ENCODE measurements around the gene ADAD2. TPM values are rescaled to one million over a fixed set of nuclear protein-coding genes. Genes with fewer than 3 reads are reported as not detected.
A peak's percentile ranks its signal among the peaks of the same experiment; 100 is the strongest.

The ADAD2 gene
- total and polyA plus RNA-seq, 2 of the 4 experiments (the other 2 are of a cell fraction) = not detected

DNA sequence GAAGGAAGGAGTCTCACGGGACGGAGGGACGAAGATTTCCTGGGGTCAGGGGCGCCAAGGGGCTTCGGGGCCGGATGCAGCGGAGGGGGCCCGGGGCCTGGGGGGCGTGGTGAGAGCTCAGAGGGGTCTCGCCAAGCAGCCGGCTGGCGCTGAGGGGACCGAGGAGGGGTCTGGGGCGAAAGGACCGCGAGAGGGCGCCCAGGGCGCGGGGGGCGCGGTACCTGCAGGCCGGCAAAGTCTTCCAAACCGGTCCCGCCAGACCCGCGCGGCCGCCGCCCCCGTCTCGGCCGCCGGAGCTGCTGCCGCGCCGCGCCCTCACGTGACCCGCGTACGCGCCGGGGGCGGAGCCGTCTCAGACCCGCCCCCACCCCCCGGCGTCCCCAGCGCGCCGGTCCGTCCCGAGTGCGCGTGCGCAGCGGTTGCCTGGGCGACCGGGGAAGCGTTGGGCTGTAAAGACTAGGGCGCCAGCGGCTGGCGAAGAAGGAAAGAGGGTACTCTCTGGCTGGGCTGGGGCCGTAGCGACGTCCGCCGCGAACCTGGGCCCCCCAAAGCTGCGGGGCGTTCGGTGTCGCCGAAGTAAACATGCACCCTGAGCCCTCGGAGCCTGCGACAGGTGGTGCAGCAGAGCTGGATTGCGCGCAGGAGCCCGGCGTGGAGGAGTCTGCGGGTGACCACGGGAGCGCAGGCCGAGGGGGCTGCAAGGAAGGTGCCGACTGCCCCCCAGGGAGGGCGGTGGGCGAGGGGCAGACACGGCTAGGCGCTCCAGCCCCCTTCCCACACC, 45.9 kb upstream of the ADAD2 start, which contains the start of the genes DNAAF1 and HSDL1:
TSS of gene DNAAF1 (plus strand) at position 450 of the 781 bp plus-strand sequence. CDS start at position 583, 133 bp downstream.
TSS of gene HSDL1 (minus strand) at position 319 of the 781 bp plus-strand sequence. CDS start 13,856 bp downstream, outside the sequence.
- dilution Hi-C loops (cut with HindIII; ENCODE audit: low sequenced_read_pairs, unreplicated experiment) (no loop called here), intact Hi-C loops (cut with micrococcal nuclease) (no loop called here), in situ Hi-C loops (cut with MboI; ENCODE audit: low sequenced_read_pairs) (no loop called here)
- no TSS peak for BruUV-seq (replicated peaks)
- no peak for TF ChIP-seq MAFK (IDR thresholded peaks at IDR 0.05; ENCODE audit: low read depth, low read length)
- no peak for TF ChIP-seq SMC3 (IDR thresholded peaks at IDR 0.05; ENCODE audit: low read depth, low read length)
- TF ChIP-seq USF2 (IDR thresholded peaks at IDR 0.05; ENCODE audit: low read depth, low read length) = peak; percentile 98
- TF ChIP-seq BHLHE40 (IDR thresholded peaks at IDR 0.05; ENCODE audit: low read depth, low read length) = peak; percentile 94
- TF ChIP-seq MXI1 (IDR thresholded peaks at IDR 0.05; ENCODE audit: borderline replicate concordance, low read depth, low read length) = 0 out of 2 replicates have a peak, but pooled peaks have one; percentile 65
- no peak for TF ChIP-seq RFX5 (IDR thresholded peaks at IDR 0.05; ENCODE audit: low read depth, low read length)
- TF ChIP-seq POLR2A (IDR thresholded peaks at IDR 0.05; ENCODE audit: low read depth, low read length) = no peak
- no peak for TF ChIP-seq RAD21 (IDR thresholded peaks at IDR 0.05; ENCODE audit: low read length)
- TF ChIP-seq CHD1 (IDR thresholded peaks at IDR 0.05; ENCODE audit: low read depth, low read length) = no peak
- no peak for TF ChIP-seq FOS (IDR thresholded peaks at IDR 0.05; ENCODE audit: low read depth, low read length)
- TF ChIP-seq, protein P1, sequence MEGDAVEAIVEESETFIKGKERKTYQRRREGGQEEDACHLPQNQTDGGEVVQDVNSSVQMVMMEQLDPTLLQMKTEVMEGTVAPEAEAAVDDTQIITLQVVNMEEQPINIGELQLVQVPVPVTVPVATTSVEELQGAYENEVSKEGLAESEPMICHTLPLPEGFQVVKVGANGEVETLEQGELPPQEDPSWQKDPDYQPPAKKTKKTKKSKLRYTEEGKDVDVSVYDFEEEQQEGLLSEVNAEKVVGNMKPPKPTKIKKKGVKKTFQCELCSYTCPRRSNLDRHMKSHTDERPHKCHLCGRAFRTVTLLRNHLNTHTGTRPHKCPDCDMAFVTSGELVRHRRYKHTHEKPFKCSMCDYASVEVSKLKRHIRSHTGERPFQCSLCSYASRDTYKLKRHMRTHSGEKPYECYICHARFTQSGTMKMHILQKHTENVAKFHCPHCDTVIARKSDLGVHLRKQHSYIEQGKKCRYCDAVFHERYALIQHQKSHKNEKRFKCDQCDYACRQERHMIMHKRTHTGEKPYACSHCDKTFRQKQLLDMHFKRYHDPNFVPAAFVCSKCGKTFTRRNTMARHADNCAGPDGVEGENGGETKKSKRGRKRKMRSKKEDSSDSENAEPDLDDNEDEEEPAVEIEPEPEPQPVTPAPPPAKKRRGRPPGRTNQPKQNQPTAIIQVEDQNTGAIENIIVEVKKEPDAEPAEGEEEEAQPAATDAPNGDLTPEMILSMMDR (conservative IDR thresholded peaks at IDR 0.05; ENCODE audit: low read depth, low read length) = no peak; the same call in 1 of the 2 replicates
- TF ChIP-seq RCOR1 (IDR thresholded peaks at IDR 0.05; ENCODE audit: insufficient replicate concordance, low read length) = no peak
- TF ChIP-seq MAZ (IDR thresholded peaks at IDR 0.05; ENCODE audit: borderline replicate concordance, low read depth, low read length) = peak; percentile 70; the same call in 1 of the 2 replicates
- Histone ChIP-seq H4K8ac (ENCODE audit: low read depth in 2 of 2, low read length in 2 of 2) (peak within 1 kb of the TSS in 1 of 2 experiments; percentile 38; a peak in 1 of 4 replicates), H2AK9ac (replicated peaks; ENCODE audit: low read depth, low read length, poor library complexity) (peak within 1 kb of the TSS; percentile 12), H3K36me3 (ENCODE audit: control insufficient read depth, insufficient read depth, low read length) (no peaks in the 10 kb centered on the region), H3K4me3 (ENCODE audit: insufficient read depth, low read depth, low read length) (peak within 1 kb of the TSS; percentile 99), H4K91ac (ENCODE audit: insufficient read depth, low read depth, low read length) (no peak within 1 kb of the TSS; the same call in 1 of the 2 replicates), H3K79me1 (ENCODE audit: low read depth in 1 of 2, low read length in 2 of 2) (peaks cover 8 to 33% of the 10 kb centered on the region in 2 experiments; a peak in 3 of 4 replicates), H3K27ac (ENCODE audit: insufficient read depth, low read length) (peak within 1 kb of the TSS; percentile 44), H4K5ac (ENCODE audit: low read depth, low read length) (peak within 1 kb of the TSS; percentile 49), H3K4ac (ENCODE audit: low read depth, low read length) (peak within 1 kb of the TSS; percentile 67; the same call in 1 of the 2 replicates), H3K9me1 (ENCODE audit: insufficient read depth, low read length) (0 out of 2 replicates have a peak, but pooled peaks cover 3% of the 10 kb centered on the region), H2BK120ac (ENCODE audit: low read depth, low read length) (no peak within 1 kb of the TSS), H3K9ac (ENCODE audit: low read depth, low read length) (peak within 1 kb of the TSS; percentile 75), H3K4me2 (ENCODE audit: low read depth, low read length) (peak within 1 kb of the TSS; percentile 98), H2BK5ac (ENCODE audit: low read depth, low read length, poor library complexity, severe bottlenecking) (no peak within 1 kb of the TSS), H3K9me3 (ENCODE audit: control insufficient read depth, insufficient read depth, low read length) (no peaks in the 10 kb centered on the region), H2AFZ (replicated peaks; ENCODE audit: low read length, poor library complexity) (peak within 1 kb of the TSS; percentile 95), H3K4me1 (ENCODE audit: control insufficient read depth, insufficient read depth, low read length) (peaks cover 2% of the 10 kb centered on the region; the same call in 1 of the 2 replicates), H3K56ac (ENCODE audit: extremely low read depth, insufficient read depth, low read length) (peak within 1 kb of the TSS; percentile 61), H3K14ac (replicated peaks; ENCODE audit: low read depth, low read length) (no peak within 1 kb of the TSS; the same call in 1 of the 2 replicates), H2BK15ac (ENCODE audit: low read depth, low read length) (no peak within 1 kb of the TSS), H2AK5ac (ENCODE audit: low read depth, low read length) (no peak within 1 kb of the TSS), H2BK20ac (ENCODE audit: low read depth, low read length) (no peak within 1 kb of the TSS), H3K23ac (ENCODE audit: low read depth, low read length) (peak within 1 kb of the TSS; percentile 92), H4K20me1 (ENCODE audit: insufficient read depth, low read length) (peaks cover 5% of the 10 kb centered on the region; the same call in 1 of the 2 replicates), H3K27me3 (ENCODE audit: control insufficient read depth, insufficient read depth, low read length) (peaks cover 11% of the 10 kb centered on the region), H3K18ac (ENCODE audit: low read depth, low read length) (peak within 1 kb of the TSS; percentile 28; the same call in 1 of the 2 replicates)
- DNase-seq (peak; percentile 73), ATAC-seq (ENCODE audit: low read depth) (peak; percentile 94)
- WGBS, 2 experiments (ENCODE audit: extremely low coverage in 2 of 2, insufficient read length in 1 of 2) = 0% methylated on average over 46 of the region's 89 CpGs; no CpG with 5 or more reads in 1 of the 2 experiments
- POLR2A ChIA-PET (ENCODE audit: unreplicated experiment) = interaction anchor here (0.9 kb wide), 1 partner anchor 28 kb away, joined by 3 read pairs; the partner anchor contains the start of gene MBTPS1
- CTCF ChIA-PET = no interaction called here

Data from IMR-90 (cell line).